ENCODE results near the gene PTPRA. TPM values are rescaled to one million over a fixed set of nuclear protein-coding genes. Genes with fewer than 3 reads are reported as not detected.

PTPRA gene
- total and polyA plus RNA-seq, 2 of the 8 experiments (the other 6 are each of a cell fraction or from before 2014, with no cell fraction given) = 47.7 to 51.3 TPM

GRCh38 chr20:3067139-3068014 lies 194.1 kb downstream of the PTPRA start (continued):
- TF ChIP-seq GABPA (IDR thresholded peaks at IDR 0.05; ENCODE audit: borderline replicate concordance, insufficient read depth, low read length) (no peak), NRF1 (IDR thresholded peaks at IDR 0.05; ENCODE audit: low read depth, low read length) (no peak), SIN3A (conservative IDR thresholded peaks at IDR 0.05 in 1 of 2, IDR thresholded peaks at IDR 0.05 in 1 of 2; ENCODE audit: low read depth in 1 of 2, low read length in 2 of 2) (no peak), ATF2 (IDR thresholded peaks at IDR 0.05; ENCODE audit: low read length) (no peak)
